Duodenal mucosa (tissue), 2 donors: Measurements from ENCODE around the gene VAMP5.

Experiments used
- H3K27ac ChIP-seq: one replicate; pipeline ENCODE4 v1.7.0; 2013; ENCODE audit warnings: low read depth, low read length
- H3K27me3 ChIP-seq, 2 donors: one replicate each; pipeline ENCODE4 v1.7.0; 2013; ENCODE audit warnings: low read length in 2 of 2, control low read depth in 1 of 2; ENCODE audit not compliant: insufficient read depth in 2 of 2, control insufficient read depth in 1 of 2
- H3K36me3 ChIP-seq, 2 donors: one replicate each; pipeline ENCODE4 v1.7.0; 2013; ENCODE audit warnings: low read length in 2 of 2, control low read depth in 1 of 2; ENCODE audit not compliant: insufficient read depth in 2 of 2, control insufficient read depth in 1 of 2
- H3K4me1 ChIP-seq, 2 donors: one replicate each; pipeline ENCODE4 v1.7.0; 2013; ENCODE audit warnings: low read length in 2 of 2, control low read depth in 1 of 2; ENCODE audit not compliant: insufficient read depth in 2 of 2, control insufficient read depth in 1 of 2
- H3K4me3 ChIP-seq, 2 donors: one replicate each; pipeline ENCODE4 v1.7.0; 2013; ENCODE audit warnings: low read length in 2 of 2, low read depth in 1 of 2
- H3K9ac ChIP-seq, 2 donors: one replicate each; pipeline ENCODE4 v1.7.0; 2013; ENCODE audit warnings: low read length in 2 of 2, low read depth in 1 of 2
- H3K9me3 ChIP-seq, 2 donors: one replicate each; pipeline ENCODE4 v1.7.0; 2013; ENCODE audit warnings: low read length in 2 of 2, control low read depth in 1 of 2; ENCODE audit not compliant: control insufficient read depth in 1 of 2

VAMP5 gene

DNA sequence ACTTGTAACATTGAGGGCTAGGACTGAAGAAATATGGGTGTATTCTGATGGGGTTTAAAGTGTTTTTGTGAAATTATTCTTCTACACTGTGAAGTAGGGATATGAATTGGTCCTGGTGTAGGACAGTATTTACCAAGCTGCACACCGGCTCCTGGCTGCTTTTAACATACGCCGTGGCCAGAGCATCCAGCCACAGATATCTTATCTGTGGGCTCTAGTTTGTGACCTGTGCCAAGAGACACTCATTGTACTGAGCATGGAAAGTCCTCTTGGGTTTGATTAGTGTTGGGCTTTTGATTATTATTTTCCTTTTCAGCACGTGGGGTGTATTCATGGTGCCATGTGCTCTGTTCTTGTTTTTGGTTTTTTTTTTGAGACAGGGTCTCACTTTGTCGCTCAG is 39.8 kb downstream of the VAMP5 start:
- no peak overlapping the region for H3K4me3 ChIP-seq
- no peak overlapping the region for H3K9ac ChIP-seq
- no peaks in the 10 kb centered on the region for H3K9me3 ChIP-seq
- H3K4me1 ChIP-seq, result no peaks in the 10 kb centered on the region
- H3K27me3 ChIP-seq, result no peaks in the 10 kb centered on the region
- H3K36me3 ChIP-seq, result peaks cover 39 to 78% of the 10 kb centered on the region in 2 donors
- H3K27ac ChIP-seq, result no peak overlapping the region

DNA sequence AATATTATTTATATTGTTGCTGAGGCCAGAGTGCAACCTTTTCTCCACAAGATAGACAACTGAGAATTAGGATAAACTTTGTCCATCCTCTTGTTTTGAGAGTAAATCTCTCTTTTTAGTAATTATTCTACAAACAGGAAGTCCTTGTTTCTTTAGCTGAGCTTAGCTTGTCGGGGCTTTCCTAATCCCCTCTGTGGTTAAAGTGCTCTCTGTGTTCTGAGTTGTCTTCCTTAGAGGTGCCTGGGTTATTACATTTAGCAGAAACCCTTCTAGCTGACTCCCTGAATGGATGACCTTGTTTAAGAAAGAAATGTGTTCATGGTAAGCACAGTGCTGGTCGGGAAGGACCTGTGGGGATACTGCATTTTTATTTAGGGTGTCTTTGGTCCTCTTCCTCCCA is 44.4 kb downstream of the VAMP5 start:
- Histone ChIP-seq H3K36me3 (peaks cover 37 to 81% of the 10 kb centered on the region in 2 donors), H3K4me1 (no peaks in the 10 kb centered on the region), H3K27ac (no peak overlapping the region)

DNA sequence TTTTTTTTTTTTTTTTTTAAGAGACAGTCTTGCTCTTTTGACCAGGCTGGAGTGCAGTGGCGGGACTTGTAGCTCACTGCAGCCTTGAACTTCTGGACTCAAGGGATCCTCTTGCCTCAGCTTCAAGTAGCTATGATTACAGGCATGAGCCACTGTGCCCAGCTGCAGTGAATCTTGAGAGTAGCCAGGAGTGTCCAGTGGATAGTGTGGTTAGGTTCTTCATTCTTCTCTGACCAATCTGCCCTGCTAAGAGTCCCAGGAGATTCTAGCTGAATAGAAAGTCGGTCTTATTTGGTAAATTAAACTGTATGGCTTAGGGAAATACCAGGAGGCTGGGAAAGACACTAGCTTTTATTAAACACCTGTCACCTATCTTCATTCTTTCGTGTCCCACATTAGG is 47.1 kb downstream of the VAMP5 start:
- Histone ChIP-seq H3K4me3 (no peak overlapping the region), H3K4me1 (no peaks in the 10 kb centered on the region), H3K27me3 (no peaks in the 10 kb centered on the region), H3K9me3 (no peaks in the 10 kb centered on the region), H3K36me3 (peaks cover 38 to 79% of the 10 kb centered on the region in 2 donors), H3K9ac (no peak overlapping the region), H3K27ac (no peak overlapping the region)

More for the DNA sequence above, 44.4 kb downstream of the VAMP5 start:
- H3K9ac ChIP-seq, result no peak overlapping the region
- no peaks in the 10 kb centered on the region for H3K9me3 ChIP-seq
- no peaks in the 10 kb centered on the region for H3K27me3 ChIP-seq
- H3K4me3 ChIP-seq, result no peak overlapping the region

DNA sequence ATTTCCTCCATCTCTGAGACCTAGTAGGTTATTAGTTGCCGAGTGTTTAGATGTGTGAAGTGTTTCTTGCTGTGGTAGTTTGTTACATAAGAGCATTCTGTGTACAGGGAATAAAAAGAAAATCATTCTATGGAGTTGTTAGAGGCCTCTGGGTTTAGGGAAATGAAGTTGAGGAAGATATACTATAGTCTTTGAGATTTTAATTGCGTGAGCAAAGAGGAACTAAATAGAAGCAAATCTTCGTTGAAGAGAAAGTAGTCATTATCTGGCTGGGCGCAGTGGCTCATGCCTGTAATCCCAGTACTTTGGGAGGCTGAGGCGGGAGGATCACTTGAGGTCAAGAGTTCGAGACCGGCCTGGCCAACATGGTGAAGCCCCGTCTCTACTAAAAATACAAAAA is 50.8 kb downstream of the VAMP5 start:
- no peaks in the 10 kb centered on the region for H3K27me3 ChIP-seq
- no peak overlapping the region for H3K27ac ChIP-seq
- no peaks in the 10 kb centered on the region for H3K4me1 ChIP-seq
- no peak overlapping the region for H3K9ac ChIP-seq
- H3K9me3 ChIP-seq, result no peaks in the 10 kb centered on the region
- peaks cover 39 to 86% of the 10 kb centered on the region in 2 donors for H3K36me3 ChIP-seq
- no peak overlapping the region for H3K4me3 ChIP-seq

DNA sequence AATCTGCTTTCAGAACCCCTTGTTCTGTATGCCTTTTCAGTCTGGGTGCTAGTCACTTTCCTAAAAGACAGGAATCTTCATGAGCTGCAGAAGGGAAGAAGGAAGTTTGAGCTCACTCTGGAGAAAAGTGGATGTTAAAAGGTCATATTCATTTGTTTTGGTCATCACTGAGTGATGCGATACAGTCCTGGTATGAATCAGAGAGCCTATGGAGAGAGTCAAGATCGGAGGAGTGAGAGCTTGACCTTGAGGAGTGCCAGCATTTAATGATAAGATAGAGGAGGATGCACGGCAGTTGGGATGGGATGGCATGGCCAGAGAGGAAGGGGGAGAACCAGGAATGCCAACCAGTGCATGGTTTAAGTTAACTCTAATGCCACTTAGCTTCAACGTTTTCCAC is 51.4 kb downstream of the VAMP5 start:
- no peak overlapping the region for H3K4me3 ChIP-seq
- no peaks in the 10 kb centered on the region for H3K4me1 ChIP-seq
- no peak overlapping the region for H3K27ac ChIP-seq
- H3K27me3 ChIP-seq, result no peaks in the 10 kb centered on the region
- H3K9ac ChIP-seq, result no peak overlapping the region
- H3K9me3 ChIP-seq, result no peaks in the 10 kb centered on the region
- peaks cover 35 to 82% of the 10 kb centered on the region in 2 donors for H3K36me3 ChIP-seq

DNA sequence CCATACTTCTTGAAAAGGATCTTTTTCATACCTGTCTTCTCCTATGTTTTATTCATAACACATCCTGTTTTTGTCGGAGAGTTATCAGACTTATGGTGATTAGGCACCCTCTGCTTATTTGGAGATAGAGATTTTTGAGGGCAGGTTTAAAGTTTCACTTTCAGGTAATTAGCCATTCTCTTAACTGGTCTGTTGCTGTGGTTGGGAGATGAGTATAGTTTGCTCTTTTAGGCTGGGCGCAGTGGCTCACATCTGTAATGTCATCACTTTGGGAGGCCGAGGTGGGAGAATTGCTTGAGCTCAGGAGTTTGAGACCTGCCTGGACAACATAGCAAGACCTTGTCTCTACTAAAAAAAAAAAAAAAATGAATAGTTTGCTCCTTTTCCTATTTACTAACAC is 58.5 kb downstream of the VAMP5 start:
- peaks cover 26 to 89% of the 10 kb centered on the region in 2 donors for H3K36me3 ChIP-seq
- H3K4me3 ChIP-seq, result no peak overlapping the region
- H3K4me1 ChIP-seq, result no peaks in the 10 kb centered on the region
- H3K9ac ChIP-seq, result no peak overlapping the region
- H3K27ac ChIP-seq, result no peak overlapping the region
- no peaks in the 10 kb centered on the region for H3K27me3 ChIP-seq
- H3K9me3 ChIP-seq, result no peaks in the 10 kb centered on the region
